ENCODE data around the gene OR2A5.

OR2A5 gene

DNA sequence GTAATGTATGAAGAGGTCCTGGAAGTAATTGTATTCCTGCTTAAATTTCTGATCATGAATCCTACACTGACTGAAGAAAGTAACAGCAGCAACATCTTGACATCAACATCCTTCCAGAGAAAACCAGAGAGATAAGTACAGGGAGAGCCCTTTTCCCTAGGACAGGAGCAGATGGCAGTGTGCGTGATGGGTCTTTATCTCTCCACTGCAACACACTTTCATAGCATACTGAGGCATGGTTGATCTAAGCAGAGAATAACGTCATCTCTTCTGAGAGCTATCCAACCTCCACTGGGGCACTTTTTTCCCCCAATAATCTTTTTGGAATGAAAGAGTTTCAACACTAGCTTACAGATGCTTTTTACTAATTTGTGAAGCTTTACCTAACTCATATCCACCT, 21.2 kb downstream of the OR2A5 start:
- TF ChIP-seq, protein P1, sequence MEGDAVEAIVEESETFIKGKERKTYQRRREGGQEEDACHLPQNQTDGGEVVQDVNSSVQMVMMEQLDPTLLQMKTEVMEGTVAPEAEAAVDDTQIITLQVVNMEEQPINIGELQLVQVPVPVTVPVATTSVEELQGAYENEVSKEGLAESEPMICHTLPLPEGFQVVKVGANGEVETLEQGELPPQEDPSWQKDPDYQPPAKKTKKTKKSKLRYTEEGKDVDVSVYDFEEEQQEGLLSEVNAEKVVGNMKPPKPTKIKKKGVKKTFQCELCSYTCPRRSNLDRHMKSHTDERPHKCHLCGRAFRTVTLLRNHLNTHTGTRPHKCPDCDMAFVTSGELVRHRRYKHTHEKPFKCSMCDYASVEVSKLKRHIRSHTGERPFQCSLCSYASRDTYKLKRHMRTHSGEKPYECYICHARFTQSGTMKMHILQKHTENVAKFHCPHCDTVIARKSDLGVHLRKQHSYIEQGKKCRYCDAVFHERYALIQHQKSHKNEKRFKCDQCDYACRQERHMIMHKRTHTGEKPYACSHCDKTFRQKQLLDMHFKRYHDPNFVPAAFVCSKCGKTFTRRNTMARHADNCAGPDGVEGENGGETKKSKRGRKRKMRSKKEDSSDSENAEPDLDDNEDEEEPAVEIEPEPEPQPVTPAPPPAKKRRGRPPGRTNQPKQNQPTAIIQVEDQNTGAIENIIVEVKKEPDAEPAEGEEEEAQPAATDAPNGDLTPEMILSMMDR (IDR thresholded peaks at IDR 0.05; ENCODE audit: low read depth, low read length), result no peak
- no peak for DNase-seq (ENCODE audit: low read depth, low spot score)
- no peak overlapping the region for H3K4me3 ChIP-seq (ENCODE audit: low read depth, low read length)
- in situ Hi-C loops (cut with HindIII; ENCODE audit: low sequenced_read_pairs), result no loop called here

DNA sequence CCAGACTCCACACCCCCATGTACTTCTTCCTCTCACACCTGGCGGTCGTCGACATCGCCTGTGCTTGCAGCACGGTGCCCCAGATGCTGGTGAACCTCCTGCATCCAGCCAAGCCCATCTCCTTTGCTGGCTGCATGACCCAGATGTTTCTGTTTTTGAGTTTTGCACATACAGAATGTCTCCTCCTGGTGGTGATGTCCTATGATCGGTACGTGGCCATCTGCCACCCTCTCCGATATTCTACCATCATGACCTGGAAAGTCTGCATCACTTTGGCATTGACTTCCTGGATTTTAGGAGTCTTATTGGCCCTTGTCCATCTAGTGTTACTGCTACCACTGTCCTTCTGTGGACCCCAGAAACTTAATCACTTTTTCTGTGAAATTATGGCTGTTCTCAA, 25.6 kb downstream of the OR2A5 start:
- DNase-seq (ENCODE audit: low read depth, low spot score), result no peak
- H3K4me3 ChIP-seq (ENCODE audit: low read depth, low read length), result no peak overlapping the region
- in situ Hi-C loops (cut with HindIII; ENCODE audit: low sequenced_read_pairs), result no loop called here
- TF ChIP-seq, protein P1 (IDR thresholded peaks at IDR 0.05; ENCODE audit: low read depth, low read length), result no peak

DNA sequence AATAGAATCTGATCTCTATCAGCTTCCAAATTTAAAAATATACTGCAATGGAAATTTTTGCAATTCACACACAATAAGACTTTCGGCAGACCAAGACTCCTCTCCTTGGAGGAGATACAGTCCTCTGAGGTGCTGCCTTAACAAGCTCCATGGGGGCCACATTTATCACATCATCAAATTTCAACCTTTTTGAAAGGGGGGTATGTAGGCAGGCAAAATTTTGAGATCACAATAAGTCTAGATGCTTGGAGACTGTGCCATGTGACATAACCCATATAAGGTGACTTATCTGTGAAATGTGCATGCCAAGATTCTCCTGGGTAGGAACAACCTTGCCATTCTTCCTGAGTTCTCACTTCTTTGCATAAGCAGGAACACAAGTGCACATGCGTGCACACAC, 37.2 kb downstream of the OR2A5 start, which contains the start of gene OR2A12:
Gene OR2A12 (plus strand): TSS at position 301 of the 400 bp plus-strand sequence. CDS start 8,830 bp downstream, outside the sequence.
- no peak for DNase-seq (ENCODE audit: low read depth, low spot score)
- H3K4me3 ChIP-seq (ENCODE audit: low read depth, low read length), result no peak within 1 kb of the TSS
- in situ Hi-C loops (cut with HindIII; ENCODE audit: low sequenced_read_pairs), result no loop called here
- TF ChIP-seq, protein P1 (IDR thresholded peaks at IDR 0.05; ENCODE audit: low read depth, low read length), result no peak

DNA sequence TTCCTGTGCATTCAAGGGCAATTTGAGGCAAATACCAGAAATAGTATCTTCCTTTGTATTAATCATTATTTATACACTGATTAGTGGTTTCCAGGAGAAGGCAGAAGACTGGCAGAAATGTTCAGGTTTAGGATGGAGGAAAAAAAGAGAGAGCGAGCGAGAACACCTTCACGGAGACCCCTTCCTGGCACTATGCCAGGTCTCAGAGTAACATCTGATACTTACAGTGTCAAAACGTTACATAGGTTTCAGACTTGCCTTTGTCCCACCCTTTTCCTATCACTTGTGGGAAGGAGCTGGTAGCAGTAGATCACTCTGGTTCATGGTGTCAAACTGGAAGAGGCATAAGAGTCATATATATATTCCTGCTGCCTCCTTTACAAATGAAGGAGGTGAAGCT, 38.0 kb downstream of the OR2A5 start:
- no peak overlapping the region for H3K4me3 ChIP-seq (ENCODE audit: low read depth, low read length)
- DNase-seq (ENCODE audit: low read depth, low spot score), result no peak
- TF ChIP-seq, protein P1 (IDR thresholded peaks at IDR 0.05; ENCODE audit: low read depth, low read length), result no peak
- in situ Hi-C loops (cut with HindIII; ENCODE audit: low sequenced_read_pairs), result no loop called here

DNA sequence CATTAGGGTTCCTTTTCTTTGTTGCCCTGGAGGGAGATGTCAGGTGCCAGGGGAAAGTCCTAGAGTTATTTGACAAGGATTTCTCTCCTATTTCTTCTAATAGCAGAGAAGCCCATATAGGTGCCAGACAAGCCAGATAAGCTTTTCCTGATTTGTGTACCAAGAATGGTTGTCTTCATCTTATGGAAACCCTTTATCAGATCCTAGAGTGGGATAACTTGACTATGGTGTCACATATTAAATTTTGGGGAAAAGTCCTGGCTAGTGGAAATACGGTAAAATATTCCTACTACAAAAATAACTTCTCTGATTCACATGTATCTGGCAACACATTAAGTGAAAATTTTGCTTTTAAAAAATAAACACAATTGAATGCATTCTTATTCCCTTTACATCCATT, 38.5 kb downstream of the OR2A5 start:
- in situ Hi-C loops (cut with HindIII; ENCODE audit: low sequenced_read_pairs), result no loop called here
- TF ChIP-seq, protein P1 (IDR thresholded peaks at IDR 0.05; ENCODE audit: low read depth, low read length), result no peak
- no peak overlapping the region for H3K4me3 ChIP-seq (ENCODE audit: low read depth, low read length)
- no peak for DNase-seq (ENCODE audit: low read depth, low spot score)

DNA sequence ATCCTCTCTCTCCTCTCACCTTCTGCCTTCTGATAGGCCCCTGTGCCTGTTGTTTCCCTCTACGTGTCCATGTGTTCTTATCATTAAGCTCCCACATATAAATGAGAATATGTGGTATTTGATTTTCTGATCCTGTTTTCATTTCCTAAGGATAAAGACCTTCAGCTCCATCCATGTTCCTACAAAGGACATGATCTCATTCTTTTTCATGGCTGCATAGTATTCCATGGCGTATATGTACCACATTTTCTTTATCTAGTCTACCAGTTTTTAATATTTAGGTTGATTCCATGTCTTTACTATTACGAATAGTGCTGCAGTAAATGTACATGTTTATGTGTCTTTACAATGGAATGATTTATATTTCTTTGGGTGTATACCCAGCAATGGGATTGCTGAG, 41.9 kb downstream of the OR2A5 start:
- TF ChIP-seq, protein P1 (IDR thresholded peaks at IDR 0.05; ENCODE audit: low read depth, low read length), result no peak
- H3K4me3 ChIP-seq (ENCODE audit: low read depth, low read length), result no peak overlapping the region
- in situ Hi-C loops (cut with HindIII; ENCODE audit: low sequenced_read_pairs), result no loop called here
- no peak for DNase-seq (ENCODE audit: low read depth, low spot score)

DNA sequence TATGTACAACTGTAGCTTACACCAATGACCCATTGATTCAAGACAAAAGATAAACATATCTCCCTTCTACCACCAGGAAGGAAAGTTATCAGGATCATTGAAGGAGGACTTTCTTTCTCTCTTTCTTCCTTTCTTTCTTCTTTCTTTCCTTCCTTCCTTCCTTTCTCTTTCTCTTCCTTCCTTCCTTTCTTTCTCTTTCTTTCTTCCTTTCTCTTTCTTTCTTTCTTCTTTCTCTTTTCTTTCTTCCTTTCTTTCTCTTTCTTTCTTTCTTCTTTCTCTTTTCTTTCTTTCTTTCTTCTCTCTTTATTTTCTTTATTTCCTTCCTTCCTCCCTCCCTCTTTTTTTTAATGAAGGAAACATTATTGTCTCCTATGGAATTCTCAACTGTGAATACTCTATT, 50.0 kb downstream of the OR2A5 start:
- in situ Hi-C loops (cut with HindIII; ENCODE audit: low sequenced_read_pairs), result no loop called here
- DNase-seq (ENCODE audit: low read depth, low spot score), result no peak
- no peak overlapping the region for H3K4me3 ChIP-seq (ENCODE audit: low read depth, low read length)
- TF ChIP-seq, protein P1 (IDR thresholded peaks at IDR 0.05; ENCODE audit: low read depth, low read length), result no peak
